GM10248 (cell line): ENCODE data around the gene BIRC3.
"Not testable (repeated sequence)": the region's sequence is repeated elsewhere in the genome, so short reads cannot be mapped to it uniquely, and the experiment has no call there.

Experiments used
- CTCF ChIA-PET: fragments of 300-600 bp; sonication (Branson Sonifier 250); formaldehyde crosslinking; extraction: SDS; loops from one replicate; lab custom pipeline; 2021; ENCODE audit warnings: antibody characterized with exemption; lab: Yijun Ruan, JAX
- POLR2A ChIA-PET: fragments of 350-650 bp; sonication (Branson Sonifier 250); formaldehyde crosslinking; extraction: SDS; loops from one replicate; lab custom pipeline; 2020; ENCODE audit warnings: antibody characterized with exemption; lab: Yijun Ruan, JAX
- DNase-seq: peaks from one replicate; pipeline ENCODE4 v3.0.0; 2012; ENCODE audit errors: extremely low spot score
- TF ChIP-seq, protein P1 (sequence below): IDR thresholded peaks from 2 replicates; pipeline ENCODE4 v1.5.1; 2012; ENCODE audit warnings: mild to moderate bottlenecking, low read depth; ENCODE audit errors: extremely low read depth, missing control alignments, control extremely low read depth

Gene BIRC3

DNA sequence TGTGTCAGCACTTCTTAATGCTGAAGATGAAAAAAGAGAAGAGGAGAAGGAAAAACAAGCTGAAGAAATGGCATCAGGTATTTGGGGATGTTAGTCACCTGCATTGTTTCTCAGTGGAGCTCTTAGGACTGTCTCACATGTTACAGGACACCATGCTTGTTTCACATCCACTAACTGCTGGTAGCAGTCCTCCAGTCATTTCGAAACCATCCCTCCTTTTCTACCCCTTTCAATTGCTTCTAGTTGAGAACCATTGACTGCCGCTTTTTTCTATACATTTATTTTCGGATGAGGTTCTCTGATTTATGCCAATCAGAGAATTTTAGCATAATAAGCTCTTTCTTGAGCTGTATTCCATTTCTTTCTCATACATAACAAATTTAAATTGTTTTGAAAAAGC, 51.2 kb downstream of the BIRC3 start:
- TF ChIP-seq, protein P1, sequence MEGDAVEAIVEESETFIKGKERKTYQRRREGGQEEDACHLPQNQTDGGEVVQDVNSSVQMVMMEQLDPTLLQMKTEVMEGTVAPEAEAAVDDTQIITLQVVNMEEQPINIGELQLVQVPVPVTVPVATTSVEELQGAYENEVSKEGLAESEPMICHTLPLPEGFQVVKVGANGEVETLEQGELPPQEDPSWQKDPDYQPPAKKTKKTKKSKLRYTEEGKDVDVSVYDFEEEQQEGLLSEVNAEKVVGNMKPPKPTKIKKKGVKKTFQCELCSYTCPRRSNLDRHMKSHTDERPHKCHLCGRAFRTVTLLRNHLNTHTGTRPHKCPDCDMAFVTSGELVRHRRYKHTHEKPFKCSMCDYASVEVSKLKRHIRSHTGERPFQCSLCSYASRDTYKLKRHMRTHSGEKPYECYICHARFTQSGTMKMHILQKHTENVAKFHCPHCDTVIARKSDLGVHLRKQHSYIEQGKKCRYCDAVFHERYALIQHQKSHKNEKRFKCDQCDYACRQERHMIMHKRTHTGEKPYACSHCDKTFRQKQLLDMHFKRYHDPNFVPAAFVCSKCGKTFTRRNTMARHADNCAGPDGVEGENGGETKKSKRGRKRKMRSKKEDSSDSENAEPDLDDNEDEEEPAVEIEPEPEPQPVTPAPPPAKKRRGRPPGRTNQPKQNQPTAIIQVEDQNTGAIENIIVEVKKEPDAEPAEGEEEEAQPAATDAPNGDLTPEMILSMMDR: no peak
- POLR2A ChIA-PET: no interaction called here
- CTCF ChIA-PET: interaction anchor here (1.0 to 6.0 kb wide), 8 partner anchors 12 to 298 kb away, joined by 4 to 44 read pairs (median 6); no protein-coding TSS in a partner anchor
- peak; percentile 75 for DNase-seq

DNA sequence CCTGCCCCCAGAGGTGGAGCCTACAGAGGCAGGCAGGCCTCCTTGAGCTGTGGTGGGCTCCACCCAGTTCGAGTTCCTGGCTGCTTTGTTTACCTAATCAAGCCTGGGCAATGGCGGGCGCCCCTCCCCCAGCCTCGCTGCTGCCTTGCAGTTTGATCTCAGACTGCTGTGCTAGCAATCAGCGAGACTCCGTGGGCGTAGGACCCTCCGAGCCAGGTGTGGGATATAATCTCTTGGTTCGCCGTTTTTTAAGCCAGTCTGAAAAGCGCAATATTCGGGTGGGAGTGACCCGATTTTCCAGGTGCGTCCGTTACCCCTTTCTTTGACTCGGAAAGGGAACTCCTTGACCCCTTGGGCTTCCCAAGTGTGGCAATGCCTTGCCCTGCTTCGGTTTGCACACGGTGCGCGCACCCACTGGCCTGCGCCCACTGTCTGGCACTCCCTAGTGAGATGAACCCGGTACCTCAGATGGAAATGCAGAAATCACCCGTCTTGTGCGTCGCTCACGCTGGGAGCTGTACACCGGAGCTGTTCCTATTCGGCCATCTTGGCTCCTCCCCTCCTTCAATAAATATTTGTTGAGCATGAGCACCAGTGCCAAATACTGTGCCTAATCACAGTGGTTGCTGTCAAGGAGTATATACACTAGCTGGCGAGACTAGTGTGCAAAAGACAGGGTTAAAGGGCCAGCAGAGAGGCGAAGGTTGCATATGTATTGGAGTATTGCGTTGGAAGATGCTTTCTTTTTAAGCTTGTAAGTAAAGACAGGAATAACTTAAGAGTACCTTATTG, 57.5 kb downstream of the BIRC3 start:
- POLR2A ChIA-PET, DNase-seq: not testable (repeated sequence)
- CTCF ChIA-PET: interaction anchor here (1.2 to 2.7 kb wide), 6 partner anchors 9 to 238 kb away, joined by 4 to 18 read pairs (median 5); no protein-coding TSS in a partner anchor

DNA sequence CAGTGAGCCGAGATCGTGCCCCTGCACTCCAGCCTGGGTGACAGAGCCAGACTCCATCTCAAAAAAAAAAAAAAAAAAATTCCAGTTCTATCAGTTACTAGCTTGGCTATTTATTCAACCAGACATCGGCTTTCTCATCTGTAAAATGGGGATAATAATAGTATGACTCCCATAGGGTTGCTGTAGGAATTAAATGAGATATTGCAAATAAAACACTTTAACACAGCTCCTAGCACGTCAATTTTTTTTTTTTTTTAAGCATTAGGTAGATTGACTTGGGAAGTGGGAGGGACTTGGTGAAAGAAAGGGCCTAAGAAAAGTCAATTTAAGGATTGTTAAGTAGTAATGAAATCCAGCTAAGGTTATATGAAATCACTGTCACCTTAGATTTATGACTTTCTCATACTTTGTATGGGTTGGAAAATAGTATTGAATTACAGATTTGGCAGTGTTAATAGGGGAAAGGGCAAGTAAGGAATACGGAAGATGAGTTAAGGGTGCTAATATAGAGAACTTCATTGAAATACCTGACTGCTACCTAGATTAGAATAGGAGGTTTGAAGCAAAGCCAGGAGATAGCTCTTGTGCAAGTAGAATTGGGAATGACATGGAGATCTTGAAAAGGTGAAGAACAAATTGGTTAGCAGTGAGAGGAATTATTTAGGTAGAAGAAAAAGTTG, 58.6 kb downstream of the BIRC3 start:
- ChIA-PET POLR2A (no interaction called here), CTCF (interaction anchor here (1.0 to 2.7 kb wide), 9 partner anchors 8 to 238 kb away, joined by 3 to 18 read pairs (median 5); no protein-coding TSS in a partner anchor)
- DNase-seq: no peak
- TF ChIP-seq, protein P1: no peak

DNA sequence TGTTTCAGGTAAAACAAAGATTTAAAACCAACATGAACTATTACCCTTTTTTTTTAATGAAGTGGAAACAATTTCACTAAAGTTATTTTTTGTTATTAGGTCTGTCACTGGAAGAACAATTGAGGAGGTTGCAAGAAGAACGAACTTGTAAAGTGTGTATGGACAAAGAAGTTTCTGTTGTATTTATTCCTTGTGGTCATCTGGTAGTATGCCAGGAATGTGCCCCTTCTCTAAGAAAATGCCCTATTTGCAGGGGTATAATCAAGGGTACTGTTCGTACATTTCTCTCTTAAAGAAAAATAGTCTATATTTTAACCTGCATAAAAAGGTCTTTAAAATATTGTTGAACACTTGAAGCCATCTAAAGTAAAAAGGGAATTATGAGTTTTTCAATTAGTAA, 60.6 kb downstream of the BIRC3 start:
- ChIA-PET POLR2A (no interaction called here), CTCF (interaction anchor here (6.1 kb wide), 1 partner anchor 14 kb away, joined by 69 read pairs; no protein-coding TSS in a partner anchor)
- TF ChIP-seq, protein P1: no peak
- DNase-seq: no peak

DNA sequence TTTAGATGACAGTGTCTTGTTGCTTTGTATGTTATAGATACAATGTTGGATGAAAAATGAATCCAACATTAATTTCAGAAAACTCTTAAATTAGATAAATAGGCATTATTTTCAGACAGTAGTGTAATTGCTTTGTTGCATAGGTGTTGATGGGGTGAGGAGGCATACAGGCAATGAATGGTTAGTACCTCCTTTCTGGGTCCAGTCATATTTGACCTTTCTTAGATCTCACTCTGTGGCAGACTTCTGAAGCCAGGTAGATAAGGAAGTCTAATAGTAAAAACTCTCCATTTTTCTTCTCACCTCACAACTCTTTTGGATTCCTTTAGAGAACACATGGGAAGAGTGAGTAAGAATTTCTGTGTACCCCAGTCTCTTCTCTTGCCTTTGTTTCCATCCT, 61.5 kb downstream of the BIRC3 start:
- ChIA-PET POLR2A (no interaction called here), CTCF (interaction anchor here (6.1 kb wide), 1 partner anchor 13 kb away, joined by 69 read pairs; no protein-coding TSS in a partner anchor)
- DNase-seq: no peak
- TF ChIP-seq, protein P1: no peak

DNA sequence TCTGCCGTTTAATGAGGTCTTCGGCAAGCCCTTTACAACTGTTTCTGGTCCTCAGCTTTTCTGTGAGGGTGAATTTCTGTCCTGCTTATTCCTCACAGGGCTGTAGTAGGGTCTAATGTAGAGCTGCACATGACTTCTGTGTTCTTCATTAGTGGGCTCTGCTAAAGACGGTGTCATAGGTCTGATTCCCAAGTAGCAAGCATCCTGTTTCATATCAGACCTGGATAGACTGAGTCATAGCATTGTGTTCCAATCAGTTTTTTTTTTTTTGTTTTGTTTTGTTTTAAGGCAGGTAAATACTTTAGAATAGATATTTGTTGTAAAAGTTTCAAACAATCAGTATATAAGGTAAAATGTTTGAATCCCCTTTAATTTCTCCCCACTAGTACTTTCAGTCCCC, 65.1 kb downstream of the BIRC3 start:
- ChIA-PET CTCF (interaction anchor here (1.1 to 6.1 kb wide), 2 partner anchors 9 to 15 kb away, joined by 6 to 69 read pairs; no protein-coding TSS in a partner anchor), POLR2A (no interaction called here)
- no peak for DNase-seq
- TF ChIP-seq, protein P1: no peak
